BJ (cell line): ENCODE measurements around the gene OPCML. TPM values are rescaled to one million over a fixed set of nuclear protein-coding genes. Genes with fewer than 3 reads are reported as not detected.

ENCODE experiments used
- CTCF ChIA-PET: fragments of 350-600 bp; formaldehyde crosslinking; extraction: SDS; loops from one replicate; lab custom pipeline; 2021; ENCODE audit warnings: antibody characterized with exemption, inconsistent platforms; lab: Yijun Ruan, JAX
- POLR2A ChIA-PET: fragments of 300-600 bp; sonication (Branson Sonifier 250); formaldehyde crosslinking; extraction: SDS; loops from one replicate; lab custom pipeline; 2021; ENCODE audit warnings: antibody characterized with exemption; lab: Charles Lee
- DNase-seq: peaks from one replicate; pipeline ENCODE4 v3.0.0-alpha.2; 2011; ENCODE audit warnings: low read depth
- H3K27me3 ChIP-seq: 2 replicates; pipeline ENCODE4 v1.6.0; 2011; ENCODE audit warnings: low read length; ENCODE audit not compliant: control insufficient read depth, insufficient read depth
- H3K36me3 ChIP-seq: 2 replicates; pipeline ENCODE4 v1.5.1; 2011; ENCODE audit warnings: low read length; ENCODE audit not compliant: control insufficient read depth, insufficient read depth
- H3K4me3 ChIP-seq: 2 replicates; pipeline ENCODE4 v1.5.1; 2011; ENCODE audit warnings: low read depth, mild to moderate bottlenecking, control low read depth, low read length
- CTCF ChIP-seq: IDR thresholded peaks from 2 replicates; pipeline ENCODE4 v1.5.1; 2011; ENCODE audit warnings: low read depth, mild to moderate bottlenecking, control low read depth, inconsistent platforms, low read length, moderate library complexity; ENCODE audit not compliant: insufficient read depth
- polyA plus RNA-seq: library from polyadenylated mRNA; depleted of rRNA; stranded (reverse); fragments of >200 nt; gene quantifications from 2 replicates; pipeline ENCODE4 v1.2.3, GENCODE V29; 2011

Gene OPCML
- polyA plus RNA-seq, 1 experiment: 2.0 TPM

- H3K4me3 ChIP-seq: no peak overlapping the region
- DNase-seq: no peak
- ChIA-PET POLR2A (no interaction called here), CTCF (no interaction called here)
- H3K27me3 ChIP-seq: no peaks in the 10 kb centered on the region
- TF ChIP-seq CTCF: no peak
- H3K36me3 ChIP-seq: no peaks in the 10 kb centered on the region
Measured at GRCh38 chr11:133216813-133217212, 315.5 kb downstream of the OPCML start.

GRCh38 chr11:133215596-133216230, 316.6 kb downstream of the OPCML start:
- ChIA-PET CTCF (no interaction called here), POLR2A (no interaction called here)

GRCh38 chr11:133214646-133215045, 317.7 kb downstream of the OPCML start:
- H3K4me3 ChIP-seq: no peak overlapping the region
- no peak for DNase-seq
- CTCF ChIA-PET: no interaction called here

More at GRCh38 chr11:133215596-133216230, 316.6 kb downstream of the OPCML start:
- Histone ChIP-seq H3K27me3 (no peaks in the 10 kb centered on the region), H3K4me3 (no peak overlapping the region), H3K36me3 (no peaks in the 10 kb centered on the region)
- TF ChIP-seq CTCF: no peak
- DNase-seq: no peak

GRCh38 chr11:133212201-133212600, 320.1 kb downstream of the OPCML start:
- H3K4me3 ChIP-seq: no peak overlapping the region
- DNase-seq: no peak
- CTCF ChIA-PET: no interaction called here
- POLR2A ChIA-PET: no interaction called here
- no peaks in the 10 kb centered on the region for H3K27me3 ChIP-seq
- no peaks in the 10 kb centered on the region for H3K36me3 ChIP-seq
- no peak for TF ChIP-seq CTCF

More at GRCh38 chr11:133214646-133215045, 317.7 kb downstream of the OPCML start:
- POLR2A ChIA-PET: no interaction called here
- Histone ChIP-seq H3K36me3 (no peaks in the 10 kb centered on the region), H3K27me3 (no peaks in the 10 kb centered on the region)
- no peak for TF ChIP-seq CTCF

DNA sequence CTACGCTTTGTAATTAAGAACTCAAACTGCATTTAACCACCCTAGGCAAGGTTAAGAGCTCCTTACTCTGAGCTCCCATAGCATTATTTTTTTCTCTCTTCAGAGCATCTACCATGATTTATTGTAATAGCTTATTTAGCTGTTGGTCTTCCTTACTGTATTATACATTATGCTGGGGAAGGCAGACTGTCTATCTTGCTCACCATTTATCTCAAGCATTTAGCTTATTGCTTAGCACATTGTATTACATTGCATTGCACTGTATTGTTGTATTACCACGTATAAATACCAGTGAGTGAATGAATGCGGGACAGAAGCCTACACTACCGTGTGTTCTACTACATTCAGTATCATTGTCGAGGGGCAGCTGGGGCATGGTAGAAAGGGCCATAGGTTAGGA, 324.3 kb downstream of the OPCML start:
- no peak for TF ChIP-seq CTCF
- ChIA-PET POLR2A (no interaction called here), CTCF (no interaction called here)
- H3K27me3 ChIP-seq: no peaks in the 10 kb centered on the region
- no peak for DNase-seq
- H3K36me3 ChIP-seq: no peaks in the 10 kb centered on the region
- H3K4me3 ChIP-seq: no peak overlapping the region
